Uterus (tissue), 4 donors: ENCODE data around the gene SAMM50. TPM values are rescaled to one million over a fixed set of nuclear protein-coding genes. Genes with fewer than 3 reads are reported as not detected.

ENCODE experiments used
- DNase-seq, 2 donors: peaks; one replicate each; pipeline ENCODE4 v3.0.0-alpha.2; 2019 to 2020
- H3K27ac ChIP-seq, 2 donors: fragments of 200-600 bp; sonication (generic); 1 replicate in 1 of 2; 2 replicates in 1 of 2; pipeline ENCODE4 v1.5.1; 2016 to 2018
- H3K27me3 ChIP-seq, 2 donors: fragments of 200-600 bp; sonication (generic); one replicate each; pipeline ENCODE4 v1.5.1; 2018 to 2019; ENCODE audit warnings: control low read depth in 1 of 2
- H3K36me3 ChIP-seq, 2 donors: fragments of 200-600 bp; sonication (generic); one replicate each; pipeline ENCODE4 v1.5.1; 2019; ENCODE audit warnings: control low read depth in 1 of 2
- H3K4me1 ChIP-seq, 2 donors: fragments of 200-600 bp; sonication (generic); one replicate each; pipeline ENCODE4 v1.5.1; 2018 to 2019; ENCODE audit warnings: control low read depth in 1 of 2
- H3K4me3 ChIP-seq, 2 donors: fragments of 200-600 bp; sonication (generic); 1 replicate in 1 of 2; 2 replicates in 1 of 2; pipeline ENCODE4 v1.5.1; 2018 to 2019; ENCODE audit warnings: mild to moderate bottlenecking in 1 of 2
- H3K9me3 ChIP-seq, 2 donors: fragments of 200-600 bp; sonication (generic); one replicate each; pipeline ENCODE4 v1.5.1; 2019; ENCODE audit warnings: control low read depth in 1 of 2
- POLR2A ChIP-seq, 2 donors: fragments of 450-650 bp; IDR thresholded peaks; one replicate each; pipeline ENCODE4 v1.6.1; 2016; ENCODE audit warnings: antibody characterized with exemption in 2 of 2, mild to moderate bottlenecking in 1 of 2, moderate library complexity in 1 of 2
- intact Hi-C: fragments of 100-400 bp; cut with DNase I; formaldehyde crosslinking; loops from one replicate; pipeline ENCODE4 v1.15.1; 2023; ENCODE audit warnings: low total_unique reads
- total RNA-seq, 4 donors: library from RNA; depleted of rRNA in 3 of 4; stranded (reverse); fragments of >200 nt in 3 of 4; gene quantifications; one replicate each; pipeline versions ENCODE4 v1.1.0 to v1.2.4, GENCODE V29; 2014 to 2023
- TF ChIP-seq, protein P1 (sequence below), 4 experiments: fragments of 200-600 bp in 2 of 4; fragments of 450-650 bp in 2 of 4; sonication (generic) in 2 of 4; IDR thresholded peaks; one replicate each; pipeline ENCODE4 v1.5.1; 2016 to 2019; ENCODE audit warnings: antibody characterized with exemption in 4 of 4, mild to moderate bottlenecking in 2 of 4, moderate library complexity in 1 of 4
- donor health status: DM: yes; HTN: yes; CAD: no.

SAMM50 gene
- total RNA-seq, 4 donors from 2014 or later, result 16.2 to 58.2 (median 24.8) TPM

DNA sequence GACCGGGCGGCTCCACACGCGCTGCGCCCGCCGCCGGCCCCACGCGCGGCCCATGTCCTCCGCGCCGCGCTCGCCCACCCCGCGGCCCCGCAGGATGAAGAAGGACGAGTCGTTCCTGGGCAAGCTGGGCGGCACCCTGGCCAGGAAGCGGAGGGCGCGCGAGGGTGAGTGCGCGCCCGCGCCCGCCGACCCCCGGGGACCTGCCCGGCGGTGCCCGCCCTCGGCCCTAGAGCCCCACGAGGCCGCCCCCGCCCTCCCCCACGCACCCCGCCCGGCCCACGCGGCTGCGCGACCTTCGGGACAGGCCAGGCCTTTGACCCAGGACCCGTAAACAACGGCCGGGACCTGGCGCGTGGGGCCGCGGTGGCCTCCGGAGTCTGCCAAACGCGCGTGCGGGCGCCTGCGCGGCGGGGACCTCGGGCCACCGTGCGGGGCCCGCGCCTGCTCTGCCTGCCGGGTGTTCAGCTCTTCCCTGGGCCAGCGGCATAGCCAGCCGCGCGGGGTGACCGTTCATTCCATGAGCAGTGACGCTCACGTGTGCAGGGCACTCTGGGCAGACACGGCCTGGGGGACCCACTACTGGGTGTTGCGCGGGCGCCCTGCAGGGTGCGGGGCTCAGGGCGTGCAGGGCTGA is 69.2 kb downstream of the SAMM50 start, which contains the start of gene PARVB:
PARVB (plus strand) TSS at position 15 of the 634 bp plus-strand sequence; CDS start at position 53, 38 bp downstream.
- DNase-seq, result peak in 1 of 2 donors; percentile 26
- intact Hi-C loops, result no loop called here
- TF ChIP-seq POLR2A (IDR thresholded peaks at IDR 0.05), result no peak
- TF ChIP-seq, protein P1, sequence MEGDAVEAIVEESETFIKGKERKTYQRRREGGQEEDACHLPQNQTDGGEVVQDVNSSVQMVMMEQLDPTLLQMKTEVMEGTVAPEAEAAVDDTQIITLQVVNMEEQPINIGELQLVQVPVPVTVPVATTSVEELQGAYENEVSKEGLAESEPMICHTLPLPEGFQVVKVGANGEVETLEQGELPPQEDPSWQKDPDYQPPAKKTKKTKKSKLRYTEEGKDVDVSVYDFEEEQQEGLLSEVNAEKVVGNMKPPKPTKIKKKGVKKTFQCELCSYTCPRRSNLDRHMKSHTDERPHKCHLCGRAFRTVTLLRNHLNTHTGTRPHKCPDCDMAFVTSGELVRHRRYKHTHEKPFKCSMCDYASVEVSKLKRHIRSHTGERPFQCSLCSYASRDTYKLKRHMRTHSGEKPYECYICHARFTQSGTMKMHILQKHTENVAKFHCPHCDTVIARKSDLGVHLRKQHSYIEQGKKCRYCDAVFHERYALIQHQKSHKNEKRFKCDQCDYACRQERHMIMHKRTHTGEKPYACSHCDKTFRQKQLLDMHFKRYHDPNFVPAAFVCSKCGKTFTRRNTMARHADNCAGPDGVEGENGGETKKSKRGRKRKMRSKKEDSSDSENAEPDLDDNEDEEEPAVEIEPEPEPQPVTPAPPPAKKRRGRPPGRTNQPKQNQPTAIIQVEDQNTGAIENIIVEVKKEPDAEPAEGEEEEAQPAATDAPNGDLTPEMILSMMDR (IDR thresholded peaks at IDR 0.05), result no peak
- Histone ChIP-seq H3K27me3 (no peaks in the 10 kb centered on the region), H3K9me3 (no peaks in the 10 kb centered on the region), H3K4me3 (peak within 1 kb of the TSS; percentile 32 to 51), H3K27ac (peak within 1 kb of the TSS; percentile 78 to 85), H3K36me3 (no peaks in the 10 kb centered on the region), H3K4me1 (peaks cover 0 to 4% of the 10 kb centered on the region in 2 donors)

- TF ChIP-seq, protein P1 (IDR thresholded peaks at IDR 0.05), result no peak
- TF ChIP-seq POLR2A (IDR thresholded peaks at IDR 0.05), result no peak
- peak overlapping the region; percentile 78 to 85 for H3K27ac ChIP-seq
- H3K4me1 ChIP-seq, result peaks cover 0 to 4% of the 10 kb centered on the region in 2 donors
- DNase-seq, result peak in 1 of 2 donors; percentile 44
- no peaks in the 10 kb centered on the region for H3K27me3 ChIP-seq
- H3K36me3 ChIP-seq, result no peaks in the 10 kb centered on the region
- intact Hi-C loops, result no loop called here
- H3K9me3 ChIP-seq, result no peaks in the 10 kb centered on the region
- peak overlapping the region; percentile 32 to 51 for H3K4me3 ChIP-seq
Observed at GRCh38 chr22:44025171-44026065, 70.2 kb downstream of the SAMM50 start.

- TF ChIP-seq, protein P1 (IDR thresholded peaks at IDR 0.05), result no peak
- TF ChIP-seq POLR2A (IDR thresholded peaks at IDR 0.05), result peak in 1 of 2 donors; percentile 5
- Histone ChIP-seq H3K36me3 (no peaks in the 10 kb centered on the region), H3K27ac (peak overlapping the region; percentile 78 to 85), H3K4me1 (peaks cover 0 to 4% of the 10 kb centered on the region in 2 donors), H3K9me3 (no peaks in the 10 kb centered on the region), H3K27me3 (no peaks in the 10 kb centered on the region), H3K4me3 (no peak overlapping the region)
- DNase-seq, result no peak
- intact Hi-C loops, result no loop called here
Observed at GRCh38 chr22:44026066-44026629, 70.9 kb downstream of the SAMM50 start.

- Histone ChIP-seq H3K36me3 (no peaks in the 10 kb centered on the region), H3K27ac (peak overlapping the region; percentile 78 to 85), H3K27me3 (no peaks in the 10 kb centered on the region), H3K4me1 (peaks cover 0 to 4% of the 10 kb centered on the region in 2 donors), H3K4me3 (no peak overlapping the region), H3K9me3 (no peaks in the 10 kb centered on the region)
- DNase-seq, result peak; percentile 38 to 60
- intact Hi-C loops, result no loop called here
- TF ChIP-seq, protein P1 (IDR thresholded peaks at IDR 0.05), result no peak
- TF ChIP-seq POLR2A (IDR thresholded peaks at IDR 0.05), result peak; percentile 10 to 12
Observed at GRCh38 chr22:44026630-44027511, 71.6 kb downstream of the SAMM50 start.
